ENCODE measurements around the gene DLD.

- TF ChIP-seq TAF1 (IDR thresholded peaks at IDR 0.05; ENCODE audit: borderline replicate concordance, low read depth, low read length) (no peak), POLR2A (IDR thresholded peaks at IDR 0.05; ENCODE audit: low read depth, low read length) (no peak), POLR2AphosphoS5 (IDR thresholded peaks at IDR 0.05; ENCODE audit: low read depth, low read length) (no peak)
Observed at GRCh38 chr7:107907790-107908189, 16.8 kb downstream of the DLD start.

Data from GM12892 (cell line).